Cardiac fibroblast (primary cell): ENCODE results near the gene PCCA.

Experiments
- DNase-seq, 2 donors: peaks; one replicate each; pipeline versions ENCODE4 v3.0.0 to v3.0.0-alpha.2; 2010; ENCODE audit warnings: low read depth in 2 of 2
- H3K4me3 ChIP-seq, 2 donors: replicated peaks in 1 of 2; 1 replicate in 1 of 2; 2 replicates in 1 of 2; pipeline ENCODE4 v1.5.1; 2011; ENCODE audit warnings: low read depth in 2 of 2, low read length in 2 of 2, mild to moderate bottlenecking in 2 of 2, moderate library complexity in 1 of 2
- CTCF ChIP-seq: IDR thresholded peaks from one replicate; pipeline ENCODE4 v1.5.1; 2011; ENCODE audit warnings: low read depth, mild to moderate bottlenecking, low read length, inconsistent platforms

PCCA gene

DNA sequence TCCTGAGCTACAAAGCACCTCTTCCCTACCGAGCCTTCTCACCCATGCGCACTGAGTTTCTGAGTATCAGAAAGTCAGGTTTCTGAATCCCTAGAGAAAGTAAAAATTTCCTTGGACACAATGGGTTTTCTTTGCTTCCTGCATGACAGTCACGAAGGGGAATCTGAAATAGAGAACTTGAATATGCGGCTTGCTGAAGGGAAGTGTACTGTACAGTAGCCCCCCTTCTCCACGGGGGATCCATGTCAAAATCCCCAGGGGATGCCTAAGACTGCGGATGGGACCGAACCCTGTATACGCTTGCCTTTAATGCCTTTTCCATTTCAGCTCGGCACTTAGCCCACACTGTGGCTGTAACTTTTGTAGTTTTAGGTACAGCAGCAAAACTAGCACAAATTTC, 391.8 kb downstream of the PCCA start:
- no peak for TF ChIP-seq CTCF
- H3K4me3 ChIP-seq = no peak overlapping the region
- no peak for DNase-seq

GRCh38 chr13:100483139-100483538, 394.2 kb downstream of the PCCA start:
- no peak overlapping the region for H3K4me3 ChIP-seq
- DNase-seq = no peak
- no peak for TF ChIP-seq CTCF

GRCh38 chr13:100483841-100484381, 395.0 kb downstream of the PCCA start:
- DNase-seq = no peak
- no peak for TF ChIP-seq CTCF
- no peak overlapping the region for H3K4me3 ChIP-seq

DNA sequence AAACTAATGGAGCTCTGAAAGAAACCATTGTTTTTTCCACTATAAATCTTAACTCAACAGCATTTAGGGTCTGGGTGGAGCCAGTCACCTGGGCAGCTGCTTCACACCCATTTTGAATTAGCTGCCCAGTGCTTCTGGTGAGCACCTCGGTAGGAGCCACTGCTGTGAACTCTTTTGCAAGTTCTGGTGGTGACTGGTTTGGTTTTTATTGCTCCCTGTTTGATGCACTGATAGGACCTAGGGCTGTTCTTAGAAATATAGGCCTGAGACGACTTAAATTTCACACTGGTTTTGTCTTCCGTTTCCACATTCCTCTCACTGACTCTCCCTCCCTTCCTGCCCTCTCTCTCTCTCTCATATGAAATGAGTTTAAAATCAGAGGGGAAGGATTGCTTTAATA, 395.8 kb downstream of the PCCA start:
- no peak overlapping the region for H3K4me3 ChIP-seq
- TF ChIP-seq CTCF = no peak
- DNase-seq = no peak

GRCh38 chr13:100485265-100485664, 396.4 kb downstream of the PCCA start:
- no peak for DNase-seq
- TF ChIP-seq CTCF = no peak

DNA sequence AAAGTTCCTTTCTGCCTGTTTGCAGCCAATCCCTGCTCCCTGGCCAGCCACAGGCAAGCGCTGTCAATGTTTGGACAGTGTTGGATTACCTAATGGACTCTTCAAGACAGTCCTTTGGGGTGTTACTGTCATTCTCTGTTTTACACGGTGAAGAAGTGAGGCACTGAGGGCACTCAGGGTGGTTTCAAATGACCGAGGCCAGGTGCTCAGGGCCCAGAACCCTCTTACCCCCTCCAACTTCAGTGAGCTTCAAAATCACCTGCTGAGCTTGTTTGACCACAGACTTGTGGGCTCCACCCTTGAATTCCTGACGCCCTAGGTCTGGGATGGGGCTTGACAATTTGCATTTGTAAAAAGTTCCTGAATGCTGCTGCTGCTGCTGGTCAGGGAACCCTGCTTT, 401.8 kb downstream of the PCCA start:
- TF ChIP-seq CTCF = no peak
- no peak overlapping the region for H3K4me3 ChIP-seq
- DNase-seq = no peak

More at GRCh38 chr13:100485265-100485664, 396.4 kb downstream of the PCCA start:
- H3K4me3 ChIP-seq = no peak overlapping the region
